ENCODE results near the gene SPRED1.

Gene SPRED1

GRCh38 chr15:38349251-38349650 is 96.6 kb downstream of the SPRED1 start:
- H3K36me3 ChIP-seq (ENCODE audit: insufficient read depth, low read length): no peaks in the 10 kb centered on the region

GRCh38 chr15:38351466-38351865 is 98.8 kb downstream of the SPRED1 start:
- TF ChIP-seq EZH2phosphoT487 (IDR thresholded peaks at IDR 0.05; ENCODE audit: borderline replicate concordance) (no peak), CTCF (conservative IDR thresholded peaks at IDR 0.05; ENCODE audit: low read length) (no peak)
- H3K4me3 ChIP-seq (ENCODE audit: low read length, poor library complexity, severe bottlenecking): no peak overlapping the region
- H3K4me1 ChIP-seq (ENCODE audit: insufficient read depth, low read length, poor library complexity, severe bottlenecking): no peaks in the 10 kb centered on the region
- H3K27me3 ChIP-seq (ENCODE audit: insufficient read depth, low read length, poor library complexity, severe bottlenecking): no peaks in the 10 kb centered on the region
- H3K4me2 ChIP-seq (ENCODE audit: low read depth, low read length, poor library complexity, severe bottlenecking): no peak overlapping the region
- no peaks in the 10 kb centered on the region for H3K9me2 ChIP-seq (replicated peaks; ENCODE audit: low read depth, low read length)
- H2AFZ ChIP-seq (ENCODE audit: low read length): no peak overlapping the region
- H3K9me3 ChIP-seq (ENCODE audit: insufficient read depth, low read depth, low read length): no peaks in the 10 kb centered on the region
- H3F3A ChIP-seq (ENCODE audit: low read depth): no peaks in the 10 kb centered on the region
- H3K79me2 ChIP-seq (ENCODE audit: insufficient read depth, low read length): no peaks in the 10 kb centered on the region
- no peak overlapping the region for H3K9ac ChIP-seq (ENCODE audit: low read depth, low read length, poor library complexity, severe bottlenecking)
- no peaks in the 10 kb centered on the region for H4K20me1 ChIP-seq (ENCODE audit: insufficient read depth, low read length, poor library complexity, severe bottlenecking)
- H3K36me3 ChIP-seq (ENCODE audit: insufficient read depth, low read length): no peaks in the 10 kb centered on the region

More at GRCh38 chr15:38349251-38349650, 96.6 kb downstream of the SPRED1 start:
- Histone ChIP-seq H2AFZ (ENCODE audit: low read length) (no peak overlapping the region), H3K9me3 (ENCODE audit: insufficient read depth, low read depth, low read length) (no peaks in the 10 kb centered on the region), H4K20me1 (ENCODE audit: insufficient read depth, low read length, poor library complexity, severe bottlenecking) (no peaks in the 10 kb centered on the region), H3F3A (ENCODE audit: low read depth) (no peaks in the 10 kb centered on the region), H3K4me1 (ENCODE audit: insufficient read depth, low read length, poor library complexity, severe bottlenecking) (no peaks in the 10 kb centered on the region), H3K9me2 (replicated peaks; ENCODE audit: low read depth, low read length) (no peaks in the 10 kb centered on the region), H3K27me3 (ENCODE audit: insufficient read depth, low read length, poor library complexity, severe bottlenecking) (no peaks in the 10 kb centered on the region), H3K4me2 (ENCODE audit: low read depth, low read length, poor library complexity, severe bottlenecking) (no peak overlapping the region), H3K4me3 (ENCODE audit: low read length, poor library complexity, severe bottlenecking) (no peak overlapping the region), H3K9ac (ENCODE audit: low read depth, low read length, poor library complexity, severe bottlenecking) (no peak overlapping the region), H3K79me2 (ENCODE audit: insufficient read depth, low read length) (no peaks in the 10 kb centered on the region)
- TF ChIP-seq EZH2phosphoT487 (IDR thresholded peaks at IDR 0.05; ENCODE audit: borderline replicate concordance) (no peak), CTCF (conservative IDR thresholded peaks at IDR 0.05; ENCODE audit: low read length) (no peak)

GRCh38 chr15:38354315-38354929 is 101.8 kb downstream of the SPRED1 start:
- Histone ChIP-seq H3K9ac (ENCODE audit: low read depth, low read length, poor library complexity, severe bottlenecking) (no peak overlapping the region), H3K4me1 (ENCODE audit: insufficient read depth, low read length, poor library complexity, severe bottlenecking) (no peaks in the 10 kb centered on the region), H3K4me2 (ENCODE audit: low read depth, low read length, poor library complexity, severe bottlenecking) (no peak overlapping the region), H3F3A (ENCODE audit: low read depth) (no peaks in the 10 kb centered on the region), H3K79me2 (ENCODE audit: insufficient read depth, low read length) (no peaks in the 10 kb centered on the region), H3K9me2 (replicated peaks; ENCODE audit: low read depth, low read length) (no peaks in the 10 kb centered on the region), H3K4me3 (ENCODE audit: low read length, poor library complexity, severe bottlenecking) (no peak overlapping the region), H3K36me3 (ENCODE audit: insufficient read depth, low read length) (no peaks in the 10 kb centered on the region), H4K20me1 (ENCODE audit: insufficient read depth, low read length, poor library complexity, severe bottlenecking) (no peaks in the 10 kb centered on the region), H3K27me3 (ENCODE audit: insufficient read depth, low read length, poor library complexity, severe bottlenecking) (no peaks in the 10 kb centered on the region), H3K9me3 (ENCODE audit: insufficient read depth, low read depth, low read length) (no peaks in the 10 kb centered on the region), H2AFZ (ENCODE audit: low read length) (no peak overlapping the region)
- TF ChIP-seq EZH2phosphoT487 (IDR thresholded peaks at IDR 0.05; ENCODE audit: borderline replicate concordance) (no peak), CTCF (conservative IDR thresholded peaks at IDR 0.05; ENCODE audit: low read length) (peak; percentile 95)
